NCI-H128 (cell line): ENCODE measurements around the gene ACKR1.

Experiments
- DNase-seq: peaks from one replicate; lab custom pipeline; 2025; ENCODE audit not compliant: unreplicated experiment; lab: John Stamatoyannopoulos, UW

The ACKR1 gene

DNA sequence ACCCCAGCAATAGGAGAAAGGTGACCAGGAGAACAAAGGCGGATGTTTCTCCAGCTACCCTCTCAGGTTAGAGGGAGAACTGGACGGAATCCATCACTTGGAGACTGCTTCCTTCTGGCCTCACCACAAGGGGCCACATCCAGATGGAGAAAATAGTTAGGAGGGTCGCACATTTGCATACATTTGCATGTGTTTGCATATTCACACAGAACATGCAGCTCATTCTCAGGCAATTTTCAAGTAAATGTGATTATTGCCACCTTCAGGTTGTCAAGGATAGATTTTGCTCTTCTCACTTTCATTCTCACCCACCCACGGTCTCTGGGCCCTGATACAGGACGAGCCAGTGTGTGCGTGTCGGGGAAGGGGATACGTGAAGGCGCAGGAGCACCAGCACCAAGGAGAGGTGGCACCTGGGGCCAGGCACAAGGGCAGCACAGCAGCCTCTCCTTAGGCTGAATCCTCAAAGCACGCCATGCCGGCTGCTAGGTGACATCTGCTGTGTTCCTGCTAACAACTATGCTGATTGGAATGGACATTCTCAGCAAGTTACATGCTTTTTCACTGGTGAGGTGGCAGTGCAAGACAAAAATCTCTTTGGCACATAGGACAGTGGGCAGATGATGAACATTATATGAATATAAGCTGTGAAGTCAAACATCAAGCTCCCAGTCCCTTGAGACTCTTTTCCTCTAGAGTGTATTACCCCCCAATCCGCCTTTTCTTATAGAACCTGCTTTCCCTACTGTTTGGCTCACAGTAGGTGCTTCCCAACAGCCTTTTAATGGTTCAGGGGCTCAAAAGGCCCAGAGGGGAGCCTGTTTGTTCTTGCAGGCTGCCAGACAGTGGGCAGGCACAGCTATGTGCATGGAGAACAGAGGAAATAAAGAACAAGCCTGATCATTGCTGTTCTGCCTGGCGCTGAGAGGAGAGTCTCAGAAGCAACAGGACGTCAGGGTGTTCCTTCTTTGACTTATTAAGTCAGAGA, 14.3 kb downstream of the ACKR1 start:
- DNase-seq = no peak

DNA sequence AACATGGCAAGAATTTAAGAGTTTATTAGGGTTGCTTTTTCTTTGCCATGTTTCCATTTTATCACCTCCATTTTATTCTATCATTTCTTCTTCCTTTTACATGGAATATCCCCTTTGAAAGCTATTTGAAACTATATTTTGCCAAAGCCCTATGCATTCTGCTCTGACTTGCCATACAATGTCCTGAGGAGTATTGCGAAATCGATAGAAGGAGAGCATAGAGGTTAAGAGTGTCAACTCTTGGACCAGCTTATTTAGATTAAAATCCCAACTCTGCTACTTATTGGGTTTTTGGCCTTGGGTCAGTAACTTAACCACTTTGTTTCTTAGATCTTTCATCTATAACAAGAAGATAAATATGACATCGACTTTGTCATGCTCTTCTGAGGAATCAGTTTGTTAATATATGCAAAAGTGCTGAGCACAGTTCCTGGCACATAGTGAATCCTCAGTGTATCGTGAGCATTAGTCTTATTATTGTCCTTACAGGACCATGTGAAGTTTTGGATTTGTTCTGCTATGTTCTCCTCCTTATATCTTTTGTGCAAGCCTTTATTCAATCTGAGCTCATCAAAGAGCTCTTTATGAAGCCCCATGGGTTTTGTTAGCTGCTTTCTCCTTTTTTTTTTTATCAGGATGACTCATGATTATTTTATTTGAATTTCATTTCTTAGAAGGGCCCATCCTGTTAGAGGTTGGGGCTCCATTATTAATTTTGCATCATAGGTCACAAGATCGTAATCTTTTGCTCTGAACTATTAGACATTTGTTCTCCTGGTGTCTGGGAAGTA, 17.6 kb downstream of the ACKR1 start:
- DNase-seq = no peak

DNA sequence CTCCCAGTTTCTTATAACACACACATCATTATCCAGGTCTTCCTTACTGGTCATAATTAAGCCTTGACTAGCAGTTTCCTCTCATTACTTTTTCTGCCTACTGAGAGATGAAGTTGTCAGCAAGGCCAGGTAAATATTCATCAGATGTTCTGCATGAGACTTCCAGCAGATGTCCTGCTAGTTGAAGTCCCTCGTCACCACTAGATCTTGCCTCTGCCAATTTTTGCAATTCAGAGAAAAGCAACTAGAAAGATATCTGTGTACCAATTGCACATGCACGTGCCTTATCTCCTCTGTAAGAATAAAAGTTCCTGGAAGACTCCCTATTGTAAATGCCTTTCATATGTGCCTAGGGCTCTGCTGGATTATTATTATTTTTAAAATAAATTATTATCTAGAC, 18.3 kb downstream of the ACKR1 start:
- no peak for DNase-seq

DNA sequence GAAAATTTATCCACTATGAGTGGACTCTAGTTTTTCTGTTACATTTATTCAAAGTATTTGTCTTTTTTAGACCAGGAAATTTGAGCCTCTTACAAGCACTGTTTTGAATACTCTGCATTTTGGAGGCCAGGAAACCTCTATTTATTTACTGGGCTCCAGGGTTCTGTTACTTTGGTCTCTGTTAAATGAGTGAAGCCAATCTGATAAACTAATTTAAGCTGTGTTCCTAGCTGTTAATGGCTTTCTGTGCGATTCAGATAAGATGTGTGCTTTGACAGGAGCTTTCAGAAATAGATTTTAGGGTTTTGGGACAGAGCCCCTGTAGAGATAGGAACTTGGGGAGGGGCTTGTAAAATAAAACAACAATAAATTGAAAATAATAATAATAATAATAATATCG, 23.9 kb downstream of the ACKR1 start:
- no peak for DNase-seq

DNA sequence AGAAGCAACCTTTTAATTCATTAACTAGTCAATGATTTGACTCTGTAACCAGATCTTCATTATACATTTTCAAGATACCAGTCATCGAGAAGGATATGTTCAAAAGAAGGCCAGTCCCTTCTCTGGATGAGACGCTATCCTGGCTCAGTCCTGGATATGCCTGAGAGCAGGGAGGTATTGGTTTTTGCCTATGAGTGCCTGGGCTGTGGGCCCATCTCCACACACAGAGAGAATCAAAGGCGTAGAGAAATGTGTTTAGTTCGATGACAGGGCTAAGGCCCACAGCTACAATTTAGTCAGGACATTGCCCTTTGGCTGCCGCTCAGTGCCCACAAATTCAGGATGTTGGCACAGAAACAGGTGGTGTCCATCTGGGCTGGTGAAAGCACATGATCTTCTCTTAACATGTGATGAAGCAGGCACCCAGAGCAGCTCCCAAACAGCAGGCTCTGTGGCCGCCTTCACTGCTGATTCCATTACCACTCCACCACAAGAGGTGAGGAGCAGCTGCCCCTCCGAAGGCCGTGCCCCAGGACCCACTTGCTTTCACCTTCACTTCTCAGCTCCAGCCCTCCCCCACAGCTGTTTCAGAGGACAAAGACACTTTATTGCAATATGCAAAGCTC, 24.7 kb downstream of the ACKR1 start:
- DNase-seq = no peak

DNA sequence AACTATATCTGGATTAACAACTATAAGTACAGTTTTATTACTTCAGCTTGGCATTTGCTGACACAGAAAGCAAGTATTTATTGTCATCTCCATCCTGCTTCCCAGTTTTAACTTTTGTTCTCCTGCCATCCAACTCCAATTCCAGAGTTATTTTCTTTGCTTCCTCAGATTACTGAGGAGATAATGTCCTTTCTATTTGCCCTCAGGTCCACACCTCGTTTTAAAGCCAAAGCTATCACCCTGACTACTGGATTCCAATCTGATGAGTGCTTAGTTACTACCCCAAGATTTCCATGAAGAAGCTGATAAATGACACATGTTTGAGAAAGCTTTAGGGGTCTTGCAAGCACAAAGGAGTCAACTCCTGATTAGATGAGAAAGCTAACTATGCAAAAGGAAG, 25.2 kb downstream of the ACKR1 start:
- no peak for DNase-seq

DNA sequence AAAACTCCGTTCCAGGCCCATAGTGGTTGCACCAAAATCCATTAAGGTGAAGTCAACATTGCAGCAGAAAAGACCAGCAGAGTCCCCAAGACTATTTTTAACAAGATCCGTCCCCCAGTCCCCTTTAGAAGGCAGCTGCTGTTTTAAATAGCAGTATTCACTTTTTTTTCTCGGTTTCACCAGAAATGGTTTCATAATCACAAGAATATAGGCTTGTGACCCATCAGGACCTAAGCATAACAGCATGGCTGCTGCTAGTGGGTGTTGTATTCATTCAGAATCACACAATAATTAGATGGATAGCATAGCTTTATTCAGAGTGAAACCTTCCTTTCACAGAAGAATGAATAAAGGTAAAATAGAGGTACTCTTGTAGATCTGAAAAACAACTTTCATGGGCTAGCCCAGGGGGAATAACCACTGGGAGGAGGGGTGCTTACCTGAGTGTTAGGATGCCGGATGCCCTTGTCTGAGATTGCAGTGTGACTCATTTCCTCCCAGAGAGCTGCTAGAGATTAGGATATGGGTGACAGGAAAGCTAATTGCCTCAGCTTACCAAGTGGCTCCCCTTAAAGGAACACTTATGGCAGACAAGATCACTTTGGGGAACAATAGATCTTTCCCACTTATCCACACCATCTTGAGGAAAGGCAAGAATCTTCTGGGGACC, 35.0 kb downstream of the ACKR1 start:
- no peak for DNase-seq

DNA sequence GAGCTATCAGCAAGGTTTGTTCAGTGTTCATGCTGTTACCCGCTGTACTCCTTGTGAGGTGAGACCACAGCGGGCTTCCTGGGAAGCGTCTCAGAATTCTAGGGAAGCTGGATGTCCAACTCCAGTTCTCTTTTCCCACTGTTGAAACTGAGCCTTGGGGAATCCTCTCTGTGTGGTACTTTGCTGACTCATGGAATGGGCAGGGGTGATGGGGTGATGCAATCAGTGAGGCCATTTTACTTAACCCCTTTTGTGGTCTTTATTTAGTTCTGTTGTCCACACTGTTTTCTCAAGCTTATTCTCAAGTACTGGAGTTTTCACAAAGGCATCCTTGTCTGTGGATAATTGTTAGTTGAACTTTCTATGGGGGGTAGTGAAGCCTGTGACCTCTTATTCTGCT, 42.6 kb downstream of the ACKR1 start:
- no peak for DNase-seq

DNA sequence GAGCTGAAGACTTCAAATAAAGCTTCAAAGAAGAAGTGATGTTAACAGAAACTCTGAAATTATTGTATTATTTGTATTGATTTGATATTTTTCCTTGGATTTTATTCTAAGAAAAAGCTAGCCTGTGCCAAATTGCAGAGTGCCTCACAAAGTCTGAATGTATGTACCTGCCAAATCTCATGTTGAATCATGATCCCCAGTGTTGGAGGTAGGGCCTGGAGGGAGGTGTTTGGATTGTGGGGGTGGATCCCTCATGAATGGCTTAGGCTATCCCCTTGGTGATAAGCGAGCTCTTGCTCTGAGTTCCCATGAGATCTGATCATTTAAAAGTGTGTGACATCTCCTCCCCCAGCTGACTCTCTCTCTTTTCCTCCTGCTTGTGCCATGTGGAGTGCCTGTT, 43.6 kb downstream of the ACKR1 start:
- no peak for DNase-seq

DNA sequence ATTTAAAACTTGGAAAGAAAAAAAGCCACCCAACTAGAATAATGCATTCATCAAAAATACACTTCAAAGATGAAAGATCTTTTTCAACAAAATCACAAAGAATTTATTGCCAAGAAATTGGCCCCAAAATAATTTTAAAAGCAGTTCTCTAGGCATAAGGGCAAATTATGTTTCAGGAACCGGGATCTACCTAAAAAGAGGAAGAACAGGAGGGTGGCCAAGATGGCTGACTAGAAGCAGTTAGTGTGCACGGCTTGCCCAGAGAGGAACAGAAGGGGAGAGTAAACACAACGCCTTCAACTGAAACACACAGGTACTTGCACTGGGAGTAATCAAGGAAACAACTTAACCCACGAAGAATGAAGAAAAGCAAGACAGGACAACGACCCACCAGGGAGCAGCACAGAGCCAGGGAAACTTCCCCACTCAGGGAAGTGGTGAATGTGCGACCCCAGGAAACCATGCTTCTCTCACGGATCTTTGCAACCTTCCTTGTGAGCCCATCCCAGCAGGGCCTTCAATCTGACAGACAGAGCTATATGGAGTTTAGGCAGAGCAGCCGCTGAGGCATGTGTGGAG, 46.1 kb downstream of the ACKR1 start:
- DNase-seq = no peak
